Fibroblast of lung (primary cell): ENCODE data around the gene UST. TPM values are rescaled to one million over a fixed set of nuclear protein-coding genes. Genes with fewer than 3 reads are reported as not detected.

ENCODE experiments used
- DNase-seq, 2 donors: peaks; one replicate each; pipeline versions ENCODE4 v3.0.0 to v3.0.0-alpha.2; 2010; ENCODE audit warnings: low read depth in 2 of 2
- H2AFZ ChIP-seq: 2 replicates; pipeline ENCODE4 v1.5.1; 2012; ENCODE audit warnings: low read length, control low read depth, inconsistent platforms
- H3K27ac ChIP-seq: 2 replicates; pipeline ENCODE4 v1.5.1; 2011; ENCODE audit warnings: low read length, control low read depth; ENCODE audit not compliant: insufficient read depth
- H3K27me3 ChIP-seq: 2 replicates; pipeline ENCODE4 v1.5.1; 2011; ENCODE audit warnings: mild to moderate bottlenecking, low read length; ENCODE audit not compliant: control insufficient read depth, insufficient read depth
- H3K36me3 ChIP-seq: 2 replicates; pipeline ENCODE4 v1.5.1; 2011; ENCODE audit warnings: low read length; ENCODE audit not compliant: control insufficient read depth, insufficient read depth
- H3K4me1 ChIP-seq: 2 replicates; pipeline ENCODE4 v1.5.1; 2011; ENCODE audit warnings: low read length; ENCODE audit not compliant: control insufficient read depth, insufficient read depth; ENCODE audit errors: extremely low read depth
- H3K4me2 ChIP-seq: 2 replicates; pipeline ENCODE4 v1.5.1; 2011; ENCODE audit warnings: low read length, control low read depth; ENCODE audit not compliant: insufficient read depth; ENCODE audit errors: extremely low read depth
- H3K4me3 ChIP-seq, 4 experiments: fragments of 200-600 bp in 1 of 4; sonication (generic) in 1 of 4; replicated peaks in 1 of 4; 2 replicates each; pipeline ENCODE4 v1.5.1; 2011 to 2016; ENCODE audit warnings: low read length in 4 of 4, low read depth in 3 of 4, mild to moderate bottlenecking in 3 of 4, control low read depth in 2 of 4, inconsistent platforms in 1 of 4, mixed read lengths in 1 of 4; ENCODE audit not compliant: insufficient read depth in 1 of 4; ENCODE audit errors: control extremely low read depth in 1 of 4
- H3K79me2 ChIP-seq: 2 replicates; pipeline ENCODE4 v1.5.1; 2012; ENCODE audit warnings: mild to moderate bottlenecking, low read length, inconsistent platforms; ENCODE audit not compliant: control insufficient read depth, insufficient read depth
- H3K9ac ChIP-seq: 2 replicates; pipeline ENCODE4 v1.5.1; 2011; ENCODE audit warnings: mild to moderate bottlenecking, low read length, control low read depth; ENCODE audit not compliant: insufficient read depth
- H3K9me3 ChIP-seq: 2 replicates; pipeline ENCODE4 v1.5.1; 2012; ENCODE audit warnings: low read depth, low read length; ENCODE audit not compliant: control insufficient read depth, insufficient read depth
- H4K20me1 ChIP-seq: 2 replicates; pipeline ENCODE4 v1.5.1; 2011; ENCODE audit warnings: low read length; ENCODE audit not compliant: control insufficient read depth, insufficient read depth; ENCODE audit errors: extremely low read depth
- CTCF ChIP-seq, 2 donors: IDR thresholded peaks in 1 of 2; conservative IDR thresholded peaks in 1 of 2; 1 replicate in 1 of 2; 2 replicates in 1 of 2; pipeline ENCODE4 v1.5.1; 2011 to 2012; ENCODE audit warnings: low read length in 2 of 2, control low read depth in 1 of 2, inconsistent platforms in 1 of 2, low read depth in 1 of 2, mild to moderate bottlenecking in 1 of 2
- EZH2 ChIP-seq: IDR thresholded peaks from 2 replicates; pipeline ENCODE4 v1.5.1; 2012; ENCODE audit warnings: low read length, control low read depth, mild to moderate bottlenecking; ENCODE audit errors: missing control alignments
- polyA plus RNA-seq, 2 donors: library from polyadenylated mRNA; depleted of rRNA in 1 of 2; stranded (reverse) in 1 of 2; unstranded in 1 of 2; fragments of >200 nt; gene quantifications; 2 replicates each; pipeline ENCODE4 v1.2.1, GENCODE V29; 2011 to 2012; ENCODE audit warnings: missing spikeins in 1 of 2
- total RNA-seq: library from RNA; depleted of rRNA; stranded (reverse); fragments of >200 nt; gene quantifications from 2 replicates; pipeline ENCODE4 v1.2.1, GENCODE V29; 2014

Gene UST
- total and polyA plus RNA-seq, 2 donors (not counting 1 experiment from before 2014, with no cell fraction given) = 6.8 to 19.5 TPM

GRCh38 chr6:149079456-149079855 lies 332.6 kb downstream of the UST start:
- H3K9ac ChIP-seq = no peak overlapping the region
- DNase-seq = no peak
- H3K9me3 ChIP-seq = no peaks in the 10 kb centered on the region
- no peak for TF ChIP-seq CTCF (conservative IDR thresholded peaks at IDR 0.05 in 1 of 2, IDR thresholded peaks at IDR 0.05 in 1 of 2; ENCODE audit: low read depth in 1 of 2, low read length in 2 of 2)
- no peak for TF ChIP-seq EZH2
- H3K27ac ChIP-seq = peak overlapping the region; percentile 26
- H3K36me3 ChIP-seq = no peaks in the 10 kb centered on the region
- H4K20me1 ChIP-seq = no peaks in the 10 kb centered on the region
- no peak overlapping the region for H2AFZ ChIP-seq
- H3K27me3 ChIP-seq = no peaks in the 10 kb centered on the region
- no peak overlapping the region for H3K4me3 ChIP-seq
- peaks cover 17% of the 10 kb centered on the region for H3K4me1 ChIP-seq
- no peak overlapping the region for H3K4me2 ChIP-seq
- no peaks in the 10 kb centered on the region for H3K79me2 ChIP-seq

GRCh38 chr6:149079911-149080491 lies 333.2 kb downstream of the UST start:
- no peak overlapping the region for H3K4me2 ChIP-seq
- TF ChIP-seq CTCF (conservative IDR thresholded peaks at IDR 0.05 in 1 of 2, IDR thresholded peaks at IDR 0.05 in 1 of 2; ENCODE audit: low read depth in 1 of 2, low read length in 2 of 2) (no peak), EZH2 (no peak)
- H3K27me3 ChIP-seq = no peaks in the 10 kb centered on the region
- H3K36me3 ChIP-seq = no peaks in the 10 kb centered on the region
- peak; percentile 72 to 84 for DNase-seq
- H2AFZ ChIP-seq = no peak overlapping the region
- H3K4me3 ChIP-seq = no peak overlapping the region
- H3K4me1 ChIP-seq = peaks cover 17% of the 10 kb centered on the region
- H3K9me3 ChIP-seq = no peaks in the 10 kb centered on the region
- H3K9ac ChIP-seq = no peak overlapping the region
- peak overlapping the region; percentile 26 for H3K27ac ChIP-seq
- no peaks in the 10 kb centered on the region for H3K79me2 ChIP-seq
- no peaks in the 10 kb centered on the region for H4K20me1 ChIP-seq

GRCh38 chr6:149080511-149080910 lies 333.7 kb downstream of the UST start:
- Histone ChIP-seq H3K4me3 (no peak overlapping the region), H3K36me3 (no peaks in the 10 kb centered on the region), H3K27ac (peak overlapping the region; percentile 26), H3K9ac (no peak overlapping the region), H3K27me3 (no peaks in the 10 kb centered on the region), H3K9me3 (no peaks in the 10 kb centered on the region), H3K79me2 (no peaks in the 10 kb centered on the region), H3K4me1 (peaks cover 17% of the 10 kb centered on the region), H4K20me1 (no peaks in the 10 kb centered on the region), H3K4me2 (no peak overlapping the region), H2AFZ (no peak overlapping the region)
- DNase-seq = peak; percentile 74 to 88
- TF ChIP-seq CTCF (conservative IDR thresholded peaks at IDR 0.05 in 1 of 2, IDR thresholded peaks at IDR 0.05 in 1 of 2; ENCODE audit: low read depth in 1 of 2, low read length in 2 of 2) (no peak), EZH2 (no peak)
